ENCODE data around the gene APBA2.
"Not testable (repeated sequence)": the region's sequence is repeated elsewhere in the genome, so short reads cannot be mapped to it uniquely, and the experiment has no call there.

APBA2 gene

DNA sequence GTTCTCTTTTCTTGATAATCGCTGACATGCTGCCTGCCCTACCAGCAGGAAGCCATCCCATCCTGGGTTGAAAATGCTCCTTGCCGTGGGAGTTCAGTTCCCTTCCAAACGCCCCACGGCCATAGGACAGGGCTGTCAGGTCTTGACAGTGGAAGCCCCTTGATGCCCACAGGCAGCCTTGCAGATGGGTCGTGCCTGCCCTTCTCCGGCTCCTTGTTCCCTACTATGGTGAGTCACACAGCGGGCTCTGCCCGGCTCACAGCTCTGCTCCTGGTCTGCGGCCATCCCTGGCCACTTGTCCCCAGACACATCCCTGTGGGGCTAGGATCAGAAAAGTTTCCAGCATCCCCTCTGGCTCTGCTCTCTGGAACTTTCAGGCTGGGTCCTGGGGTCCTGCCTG lies 6.2 kb upstream of the APBA2 start:
- no peak for DNase-seq

DNA sequence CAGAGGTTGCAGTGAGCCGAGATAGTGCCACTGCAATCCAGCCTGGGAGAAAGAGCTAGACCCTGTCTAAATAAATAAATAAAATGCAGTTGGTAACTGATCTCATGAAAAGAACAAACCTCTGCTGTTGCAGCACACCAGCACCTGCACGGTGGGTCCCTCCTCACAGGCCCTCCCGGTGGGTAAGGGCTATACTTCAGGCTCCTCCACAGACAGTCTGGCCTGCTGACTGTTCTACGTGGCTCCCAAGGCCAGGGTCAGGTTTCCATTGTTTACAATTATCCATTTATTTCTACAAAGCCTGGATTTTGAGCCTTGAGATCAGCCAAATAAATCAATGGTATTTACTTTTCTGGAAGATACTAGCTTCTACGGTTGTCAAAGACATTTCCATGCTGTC lies 5.1 kb upstream of the APBA2 start:
- no peak for DNase-seq

DNA sequence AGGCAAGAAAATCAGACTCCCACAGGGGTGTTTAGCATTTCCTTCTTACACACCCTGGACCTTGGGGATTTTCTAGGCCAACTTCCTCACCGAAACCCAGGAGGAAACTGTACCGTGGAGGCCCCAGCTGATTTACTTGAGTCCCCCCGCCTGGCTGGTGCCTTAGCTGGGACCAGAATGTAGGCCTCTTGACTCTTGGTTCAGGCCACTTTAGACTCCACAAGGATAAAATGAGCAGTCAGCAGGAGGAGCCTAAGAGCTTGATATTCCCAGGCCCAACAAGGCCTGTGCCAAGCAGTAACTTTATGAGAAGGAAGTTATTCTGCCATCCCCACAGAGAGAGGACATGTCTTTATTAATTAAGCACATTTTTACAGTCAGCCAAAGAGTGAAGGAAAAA lies 4.6 kb upstream of the APBA2 start:
- no peak for DNase-seq

DNA sequence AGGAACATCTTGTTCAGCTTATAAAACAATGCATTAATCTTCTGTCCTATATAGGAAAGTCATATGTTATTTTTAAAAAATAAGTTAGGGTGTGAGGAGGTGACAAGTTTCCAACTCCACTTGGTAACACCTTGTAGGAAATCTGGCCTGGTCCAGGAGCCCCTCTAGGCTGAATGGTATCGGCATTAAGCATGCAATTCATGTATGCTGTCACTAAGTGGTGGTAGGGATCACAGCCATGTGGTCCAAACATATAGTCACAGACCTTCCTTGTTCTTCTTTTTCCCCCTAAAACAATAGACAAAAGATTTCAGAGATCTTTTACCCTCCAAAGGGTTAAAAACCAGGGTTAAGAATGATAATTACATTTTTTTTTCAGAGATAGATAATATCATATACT lies 4.2 kb upstream of the APBA2 start:
- no peak for DNase-seq

DNA sequence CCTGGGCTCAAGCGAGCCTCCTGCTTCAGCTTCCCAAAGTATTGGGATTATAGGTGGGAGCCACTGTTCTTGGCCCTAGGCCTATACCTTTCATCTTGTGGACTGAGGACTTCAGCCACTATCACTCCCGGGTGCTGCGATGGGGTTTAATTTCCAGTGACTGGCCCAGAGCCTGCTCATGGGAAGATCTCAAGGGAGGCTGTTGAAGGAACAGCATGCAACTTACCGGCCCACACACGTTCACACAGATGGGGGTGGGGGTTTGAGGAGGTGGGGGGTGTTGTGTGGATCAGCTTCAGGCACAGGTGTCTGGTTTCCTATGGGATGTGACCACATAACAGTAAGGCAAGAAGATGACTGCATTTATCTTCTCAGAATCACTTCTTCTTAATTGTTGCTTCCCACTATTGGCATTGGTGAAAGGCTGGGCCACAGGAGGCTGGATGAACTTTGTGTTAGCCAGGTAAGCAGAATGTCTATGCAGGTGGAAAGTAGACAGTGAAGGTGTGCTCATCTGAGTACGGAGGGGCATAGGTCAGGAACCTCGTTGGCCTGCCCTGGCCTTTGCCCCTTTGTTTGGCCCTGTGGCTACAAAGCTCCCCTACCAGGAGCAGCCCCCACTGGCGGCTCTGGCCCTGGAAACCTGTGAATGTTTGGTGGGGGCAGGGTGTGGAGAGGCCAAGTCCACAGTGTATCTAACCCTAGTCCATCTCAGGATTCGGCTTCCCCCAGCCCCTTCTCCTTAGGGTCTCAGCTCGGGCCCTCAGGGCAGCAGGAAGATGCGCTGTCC lies 1.4 kb upstream of the APBA2 start:
- no peak for DNase-seq

DNA sequence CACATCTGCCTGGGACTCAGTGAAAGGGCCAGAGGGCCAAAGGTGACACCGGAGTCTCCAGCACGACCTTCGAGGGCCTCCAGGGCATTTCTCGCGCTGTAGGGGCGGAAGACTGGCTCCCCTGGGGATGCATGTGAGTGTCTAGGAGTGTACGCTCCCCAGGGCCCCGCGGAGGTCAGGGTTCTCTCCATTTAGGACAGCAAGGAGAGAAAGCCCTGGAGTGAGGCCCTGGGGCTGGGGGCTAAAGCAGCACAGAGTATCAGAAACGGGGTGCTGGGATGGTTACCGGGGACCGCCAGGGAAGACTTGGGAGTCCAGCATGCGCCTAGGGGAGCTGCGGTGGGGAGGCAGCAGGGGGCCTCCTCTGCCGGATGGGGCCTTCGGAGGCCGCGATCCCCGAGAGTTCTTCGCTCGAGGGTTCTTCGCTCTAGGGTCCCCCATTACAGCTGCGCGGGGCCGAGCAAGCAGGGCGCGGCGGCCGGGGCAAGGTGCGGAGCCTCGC lies 595 bp upstream of the APBA2 start:
- no peak for DNase-seq

DNA sequence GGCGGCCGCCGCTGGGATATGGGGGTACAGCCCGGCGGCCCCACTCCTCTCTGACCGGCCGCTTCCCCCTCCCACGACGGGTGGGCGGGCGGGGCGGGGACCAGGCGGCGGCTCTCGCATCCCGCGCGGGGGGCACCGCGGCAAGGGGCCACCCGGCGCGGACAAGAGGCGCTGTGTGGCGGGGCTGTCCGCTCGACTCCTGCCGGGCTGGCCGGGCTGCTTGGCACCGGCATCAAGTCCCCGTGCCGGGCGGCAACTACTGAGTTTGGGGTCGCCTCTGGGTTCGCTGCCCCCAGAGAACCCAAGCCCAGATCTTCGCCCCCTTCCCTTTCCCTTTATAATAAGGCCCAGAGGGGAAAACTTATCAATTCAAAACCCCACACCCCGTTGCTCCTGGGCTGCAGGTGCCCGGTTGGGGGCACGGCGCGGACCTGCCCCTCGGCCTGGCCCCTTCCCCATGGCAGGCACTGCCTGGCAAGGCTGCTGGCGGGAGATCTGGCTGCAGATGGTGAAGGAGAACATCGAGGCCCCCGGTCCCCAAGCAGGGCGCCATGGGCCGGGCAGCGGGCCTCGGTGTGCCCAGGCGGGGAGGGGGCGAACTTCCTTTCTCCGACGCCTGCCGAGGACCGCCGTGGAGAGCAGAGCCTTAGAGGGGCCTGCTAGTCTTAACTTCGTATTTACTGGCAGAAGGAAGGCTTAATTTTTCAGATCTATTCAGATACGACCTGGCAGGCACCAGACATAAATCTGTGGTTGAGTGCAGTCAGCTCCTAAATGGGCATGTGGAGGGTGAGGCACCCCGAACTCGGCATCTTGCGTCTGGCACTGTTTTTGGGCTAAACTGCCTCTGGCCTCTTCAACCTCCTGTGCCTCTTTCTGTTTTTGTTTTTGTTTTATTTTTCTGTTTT lies 911 bp downstream of the APBA2 start:
- DNase-seq, result no peak

DNA sequence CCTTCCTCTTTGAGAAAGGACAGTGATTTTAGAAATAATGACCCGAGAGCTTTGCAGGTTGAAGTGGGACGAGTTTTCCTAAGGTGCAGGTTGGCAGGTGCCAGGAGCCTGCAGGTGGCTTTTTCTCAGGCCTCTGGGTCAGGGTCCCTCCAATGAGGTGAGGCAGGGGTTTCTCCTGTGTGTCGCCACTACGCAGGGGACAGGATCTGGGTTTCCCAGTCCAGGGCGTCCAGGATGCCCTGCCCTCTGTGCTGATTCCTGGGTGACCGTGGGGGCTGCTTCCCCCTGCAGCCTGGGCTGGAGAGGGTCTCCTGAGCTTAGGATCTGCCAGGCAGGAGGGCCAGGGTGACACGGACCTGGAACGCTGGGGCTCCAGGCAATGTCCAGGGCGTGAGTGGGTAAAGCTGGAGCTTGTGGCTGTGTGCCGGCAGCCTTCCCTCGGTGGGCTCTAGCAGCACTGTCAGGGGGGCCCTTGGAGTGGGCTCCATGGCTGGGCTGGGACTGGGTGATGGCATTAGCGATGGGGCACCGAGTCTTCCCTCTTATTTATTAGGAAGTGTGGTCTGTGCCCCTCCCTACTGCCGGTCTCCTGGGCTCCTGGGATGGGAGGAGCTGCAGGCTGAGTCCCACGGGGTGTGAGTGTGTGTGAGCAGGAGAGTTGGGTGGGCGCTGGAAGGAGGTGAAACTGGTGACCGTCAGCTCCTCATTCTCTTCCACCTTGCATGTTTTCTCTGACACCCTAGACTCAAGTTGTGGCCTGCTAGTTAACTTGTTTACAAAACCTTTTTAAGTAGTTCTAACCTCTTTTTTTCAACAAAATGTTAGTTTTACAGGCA lies 1.8 kb downstream of the APBA2 start:
- DNase-seq, result no peak

DNA sequence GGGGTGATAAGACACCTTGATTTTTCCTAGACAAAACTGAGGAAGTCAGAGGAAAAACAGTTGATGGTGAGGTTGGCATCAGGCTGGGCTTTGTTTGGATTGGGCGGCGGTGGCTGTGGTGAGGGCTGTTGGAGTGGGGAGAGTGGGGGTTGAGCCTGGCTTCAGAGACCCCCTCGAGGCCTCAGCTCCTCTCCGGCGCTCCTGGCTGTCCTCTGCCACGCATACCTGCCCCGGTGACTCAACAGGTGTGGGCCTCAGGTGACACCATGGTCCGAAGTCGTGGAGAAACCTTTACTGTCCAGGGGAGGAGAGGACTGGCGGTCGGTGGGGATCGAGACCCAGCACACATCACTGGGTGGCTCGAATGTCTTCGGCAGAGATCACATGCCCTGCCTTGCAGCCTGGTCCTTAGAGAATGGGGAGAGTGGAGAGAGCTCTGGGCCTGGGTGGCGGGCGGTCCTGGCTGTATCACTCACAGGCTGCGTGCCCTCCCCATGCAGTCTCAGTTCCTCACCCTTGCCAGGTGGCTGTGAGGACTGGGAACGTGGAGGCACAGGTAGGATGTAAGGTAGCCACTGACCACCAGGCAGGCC lies 2.6 kb downstream of the APBA2 start:
- no peak for DNase-seq

DNA sequence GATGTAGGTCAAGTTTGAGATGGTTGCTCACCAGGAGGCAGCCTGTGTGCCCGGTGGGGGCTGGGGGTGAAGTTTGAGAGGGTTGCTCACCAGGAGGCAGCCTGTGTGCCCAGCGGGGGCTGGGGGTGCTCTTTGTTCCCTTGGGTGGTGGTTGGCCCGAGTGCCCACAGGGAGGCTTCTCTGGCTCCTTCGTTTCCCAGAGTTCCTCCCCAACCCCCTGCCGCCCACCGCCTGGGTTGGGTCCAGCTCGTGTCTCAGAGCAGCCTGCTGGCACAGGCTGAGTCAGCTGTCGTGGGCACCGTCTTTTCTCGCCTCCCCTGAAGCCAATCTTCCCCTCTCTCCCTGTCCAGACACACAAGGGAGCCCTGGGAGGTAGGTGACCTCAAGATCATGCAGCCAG lies 3.1 kb downstream of the APBA2 start:
- no peak for DNase-seq

DNA sequence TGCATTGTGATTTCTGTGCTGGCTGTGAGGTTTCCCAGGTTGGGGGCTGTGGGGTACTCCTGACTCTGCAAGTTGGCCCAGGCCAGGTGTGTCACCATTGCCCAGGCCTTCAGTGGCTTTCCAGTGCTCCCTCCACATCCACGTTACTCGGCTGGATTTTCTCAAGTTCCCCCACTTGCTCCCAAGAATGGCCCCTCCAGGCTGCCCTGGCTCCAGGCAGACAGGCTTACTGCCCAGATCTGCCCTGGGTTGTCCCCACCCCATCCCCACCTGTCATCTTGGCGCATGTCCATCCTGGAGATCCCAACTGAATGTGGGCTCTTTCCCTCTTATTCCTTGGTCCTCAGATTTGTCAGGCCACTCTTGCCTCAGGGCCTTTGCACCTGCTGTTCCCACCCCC lies 3.6 kb downstream of the APBA2 start:
- no peak for DNase-seq

DNA sequence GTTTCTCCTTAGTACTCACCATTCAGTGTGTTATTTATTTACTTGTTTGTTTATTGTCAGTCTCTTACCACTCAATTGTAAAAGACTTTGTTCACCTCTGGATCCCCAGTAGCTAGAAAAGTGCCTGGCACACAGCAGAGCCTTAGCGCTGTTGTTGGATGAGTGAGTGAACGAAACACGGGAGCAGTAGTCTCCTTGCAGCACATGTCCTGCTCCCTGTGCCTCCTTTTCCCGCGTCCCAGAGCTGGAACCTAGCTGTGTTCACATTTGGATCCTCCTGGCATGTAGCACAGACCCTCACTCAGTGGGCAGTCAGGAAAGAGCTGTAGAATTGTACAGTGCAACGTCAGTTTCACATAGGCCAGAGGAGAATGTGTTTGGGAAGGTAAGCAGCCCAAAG lies 4.1 kb downstream of the APBA2 start:
- not testable (repeated sequence) for DNase-seq

DNA sequence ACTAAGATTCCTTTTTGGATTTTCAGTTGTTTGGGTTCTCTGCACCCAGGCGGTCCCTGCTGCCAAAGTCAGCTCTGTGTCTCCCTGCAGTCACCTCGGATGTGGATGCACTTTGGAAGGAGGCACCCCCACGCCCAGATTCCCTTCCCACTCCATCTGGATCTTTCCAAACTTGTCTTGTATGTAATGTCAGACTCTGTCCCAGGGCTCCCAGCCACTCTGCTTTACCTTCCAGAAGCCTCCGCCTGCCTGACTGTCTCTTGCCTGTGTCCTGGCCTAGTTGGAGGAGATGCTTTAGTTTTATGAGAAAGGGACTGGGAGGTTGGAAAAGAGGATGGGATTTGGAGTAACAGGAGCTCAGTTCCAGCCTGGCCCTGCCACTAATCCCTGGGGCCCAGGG lies 4.5 kb downstream of the APBA2 start:
- not testable (repeated sequence) for DNase-seq

DNA sequence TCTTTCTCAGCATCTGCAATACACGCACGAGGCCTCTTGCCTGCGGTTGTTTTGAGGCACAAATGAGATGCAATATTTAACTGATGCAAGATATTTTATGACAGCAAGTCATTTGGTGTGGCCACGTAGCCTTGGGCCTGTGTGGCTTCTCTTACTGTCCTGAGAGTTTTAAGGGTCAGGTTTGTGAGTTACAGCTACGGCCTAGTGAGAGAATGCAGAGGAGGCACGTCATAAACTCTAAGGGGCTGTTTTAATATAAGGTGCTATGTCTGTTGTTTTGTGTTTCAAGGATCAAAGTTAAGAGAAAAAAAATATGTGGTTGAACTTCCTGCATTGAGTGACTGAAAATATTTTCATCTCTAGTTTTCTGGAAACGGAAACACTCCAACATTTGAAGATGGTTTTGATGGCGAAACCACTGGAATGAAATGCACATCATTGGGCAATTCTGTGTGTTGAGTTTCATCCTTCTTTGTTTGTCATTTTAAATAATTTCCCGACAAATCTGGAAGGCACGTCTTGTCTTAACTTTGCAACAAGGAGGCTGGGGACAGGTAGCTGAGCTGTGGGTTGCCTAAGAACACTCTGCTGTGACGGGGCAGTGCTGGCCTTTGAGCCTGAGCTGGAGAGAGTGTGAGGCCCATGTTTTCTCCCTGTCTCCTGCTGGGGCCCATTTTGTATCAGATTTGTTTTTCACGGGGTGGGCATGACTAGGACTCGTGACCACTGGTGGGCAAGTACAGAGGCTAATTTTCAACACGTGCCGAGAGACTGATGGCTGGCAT lies 5.1 kb downstream of the APBA2 start:
- DNase-seq, result no peak

DNA sequence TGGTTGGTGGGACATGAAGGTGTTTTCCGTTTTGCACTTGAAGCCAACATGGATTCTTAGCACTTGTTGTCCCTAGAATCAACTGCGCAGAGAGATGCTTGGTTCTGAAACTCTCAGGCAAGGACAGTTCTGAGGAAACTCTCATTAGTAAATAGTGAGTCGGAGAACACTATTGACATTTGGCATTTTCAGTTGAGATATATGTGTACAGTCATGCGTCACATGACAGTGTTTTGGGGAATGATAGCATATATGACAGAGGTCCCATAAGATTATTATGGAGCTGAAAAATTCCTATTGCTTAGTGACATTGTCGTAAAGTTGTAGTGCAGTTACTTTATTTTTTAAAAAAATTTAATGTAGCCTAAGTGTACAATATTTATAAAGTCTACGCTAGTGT lies 5.8 kb downstream of the APBA2 start:
- DNase-seq, result no peak

DNA sequence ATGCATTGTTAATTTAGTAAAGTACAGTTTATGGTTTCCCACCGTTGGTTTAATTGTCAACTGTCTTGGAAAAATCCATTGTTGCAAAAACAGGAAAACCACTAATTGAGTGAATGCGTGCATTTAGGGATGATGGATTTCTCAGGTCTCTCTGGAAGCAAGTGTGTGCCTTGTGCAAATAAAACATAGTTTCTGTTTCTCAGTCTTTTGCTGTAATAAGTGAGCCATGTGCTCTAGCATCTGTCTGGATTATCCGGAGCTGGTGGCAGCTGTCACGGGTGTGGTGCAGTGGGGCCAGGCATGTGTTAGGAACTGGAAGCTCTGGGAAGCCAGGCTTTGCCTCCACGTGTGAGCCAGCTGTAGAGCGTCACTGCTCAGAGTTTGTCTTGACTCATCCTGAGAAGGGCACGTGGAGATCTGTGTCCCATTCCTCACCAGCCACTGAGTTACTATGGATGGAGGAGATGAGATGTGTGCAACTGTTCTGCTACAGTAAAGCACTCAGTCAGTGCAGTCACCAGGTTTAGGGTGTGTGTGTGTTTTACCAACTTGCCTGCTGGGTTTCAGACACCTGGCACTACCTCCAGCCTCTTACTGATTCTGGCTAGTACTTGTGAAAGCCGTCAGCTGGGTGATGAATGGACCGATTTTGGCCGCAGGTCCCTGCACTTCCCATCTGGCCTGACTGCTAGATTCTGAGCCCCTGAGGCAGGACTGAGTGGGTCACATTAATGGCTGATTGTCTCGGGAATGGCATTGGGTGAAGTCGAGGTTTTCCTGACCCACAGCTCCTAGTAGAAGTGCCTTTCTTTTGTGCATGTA lies 7.2 kb downstream of the APBA2 start:
- no peak for DNase-seq

DNA sequence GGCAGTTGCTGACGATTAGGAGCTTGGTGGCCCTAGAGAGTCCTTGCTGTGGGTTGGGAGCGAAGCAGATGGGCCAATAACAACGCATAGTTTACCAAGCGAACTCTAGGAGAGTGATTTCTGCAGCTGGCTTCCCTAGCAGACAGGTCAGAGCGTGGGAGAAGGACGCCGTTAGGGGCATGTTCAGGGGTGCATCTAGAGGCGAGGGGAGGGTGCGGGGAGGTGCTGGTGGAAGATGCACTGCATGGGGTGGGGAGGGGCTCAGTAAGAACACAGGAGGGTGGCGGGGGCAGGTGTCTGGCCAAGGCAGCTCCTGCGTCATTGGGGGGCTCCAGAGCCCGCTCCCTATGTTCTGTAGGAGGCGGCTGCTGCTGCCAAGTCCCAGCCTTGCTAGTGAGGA lies 8.9 kb downstream of the APBA2 start:
- no peak for DNase-seq

DNA sequence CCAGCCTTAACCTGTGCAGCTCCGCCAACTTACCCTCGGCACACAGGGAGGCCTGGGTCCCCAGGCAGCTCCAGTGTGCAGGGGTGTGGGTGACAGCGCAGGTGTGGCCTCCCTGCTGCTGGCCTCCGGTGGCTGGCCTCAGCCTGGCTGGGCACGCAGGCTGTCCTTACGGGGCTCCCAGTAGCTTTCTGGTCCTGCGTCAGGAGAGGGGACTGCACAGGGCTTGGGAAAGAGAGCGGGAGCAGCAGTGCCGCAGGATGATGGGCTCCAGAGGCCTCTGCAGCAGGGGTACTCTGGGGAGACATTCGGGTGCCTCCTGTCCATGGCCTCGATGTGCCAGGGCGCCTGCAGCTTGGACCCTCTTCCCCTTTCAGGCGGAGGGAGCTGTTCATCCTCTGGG lies 9.4 kb downstream of the APBA2 start:
- DNase-seq, result no peak

DNA sequence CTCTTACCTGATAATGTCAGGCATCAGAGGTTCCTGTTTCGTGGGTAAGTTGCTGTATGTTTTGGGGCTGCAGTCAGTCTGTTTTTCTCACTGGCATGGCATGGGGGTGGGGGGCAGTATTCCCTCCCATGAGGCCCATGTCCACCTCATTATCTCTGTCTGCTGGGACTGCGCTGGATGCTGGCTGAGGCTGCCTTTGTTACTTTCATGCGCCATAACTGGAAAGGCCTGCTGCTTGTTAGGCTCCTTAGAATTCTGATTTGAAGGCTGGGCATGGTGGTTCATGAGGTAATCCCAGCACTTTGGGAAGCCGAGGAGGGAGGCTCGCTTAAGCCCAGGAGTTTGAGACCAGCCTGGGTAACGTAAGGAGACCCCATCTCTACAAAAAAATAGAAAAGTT lies 9.8 kb downstream of the APBA2 start:
- no peak for DNase-seq

DNA sequence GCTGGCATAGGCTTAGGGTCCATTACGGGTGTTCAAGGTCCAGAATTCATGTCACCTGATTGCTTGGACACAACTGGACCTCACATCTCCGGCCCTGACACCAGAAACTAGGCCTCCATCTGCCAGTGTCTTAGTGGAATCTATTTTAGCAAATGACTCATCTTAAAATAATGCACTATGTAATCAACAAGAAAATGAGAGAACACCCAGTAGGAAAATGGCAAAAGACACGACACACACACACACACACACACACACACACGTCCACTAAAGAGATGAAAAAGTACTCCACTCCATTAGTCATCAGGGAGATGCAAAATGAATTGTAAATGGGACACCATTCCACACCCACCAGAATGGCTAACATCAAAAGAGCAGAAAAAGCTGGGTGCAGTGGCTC lies 11.2 kb downstream of the APBA2 start:
- no peak for DNase-seq
